ENCODE data around the gene DMRT1. TPM values are rescaled to one million over a fixed set of nuclear protein-coding genes. Genes with fewer than 3 reads are reported as not detected.

DMRT1 gene
- total RNA-seq, 1 experiment from 2014 or later, result not detected

GRCh38 chr9:959914-960313 is 118.4 kb downstream of the DMRT1 start:
- H3K9me3 Mint-ChIP-seq, result no peaks in the 10 kb centered on the region
- H3K27me3 Mint-ChIP-seq (ENCODE audit: low read depth), result peaks cover 32% of the 10 kb centered on the region
- ChIA-PET POLR2A (no interaction called here), CTCF (interaction anchor here (1.2 kb wide), 1 partner anchor 49 kb away, joined by 3 read pairs; no protein-coding TSS in a partner anchor)
- no peak for TF ChIP-seq ZNF219 (CRISPR knock-in tag; IDR thresholded peaks at IDR 0.05; ENCODE audit: borderline replicate concordance)
- DNase-seq (ENCODE audit: low spot score), result no peak
- no peaks in the 10 kb centered on the region for H3K36me3 Mint-ChIP-seq
- no peak overlapping the region for H3K4me3 Mint-ChIP-seq
- no peak for ATAC-seq
- H3K27ac Mint-ChIP-seq, result no peak overlapping the region
- H3K4me1 Mint-ChIP-seq, result 0 out of 2 replicates have a peak, but pooled peaks cover 2% of the 10 kb centered on the region

GRCh38 chr9:962023-962422 is 120.5 kb downstream of the DMRT1 start:
- no peaks in the 10 kb centered on the region for H3K36me3 Mint-ChIP-seq
- H3K27me3 Mint-ChIP-seq (ENCODE audit: low read depth), result peaks cover 52% of the 10 kb centered on the region
- no peak overlapping the region for H3K27ac Mint-ChIP-seq
- ATAC-seq (no peak), DNase-seq (ENCODE audit: low spot score) (no peak)
- H3K4me3 Mint-ChIP-seq, result no peak overlapping the region
- H3K4me1 Mint-ChIP-seq, result peaks cover 13% of the 10 kb centered on the region
- no peak for TF ChIP-seq PRRX2 (CRISPR knock-in tag; IDR thresholded peaks at IDR 0.05)
- no peak for TF ChIP-seq MXD4 (CRISPR knock-in tag; IDR thresholded peaks at IDR 0.05; ENCODE audit: borderline replicate concordance)
- TF ChIP-seq, protein P1, sequence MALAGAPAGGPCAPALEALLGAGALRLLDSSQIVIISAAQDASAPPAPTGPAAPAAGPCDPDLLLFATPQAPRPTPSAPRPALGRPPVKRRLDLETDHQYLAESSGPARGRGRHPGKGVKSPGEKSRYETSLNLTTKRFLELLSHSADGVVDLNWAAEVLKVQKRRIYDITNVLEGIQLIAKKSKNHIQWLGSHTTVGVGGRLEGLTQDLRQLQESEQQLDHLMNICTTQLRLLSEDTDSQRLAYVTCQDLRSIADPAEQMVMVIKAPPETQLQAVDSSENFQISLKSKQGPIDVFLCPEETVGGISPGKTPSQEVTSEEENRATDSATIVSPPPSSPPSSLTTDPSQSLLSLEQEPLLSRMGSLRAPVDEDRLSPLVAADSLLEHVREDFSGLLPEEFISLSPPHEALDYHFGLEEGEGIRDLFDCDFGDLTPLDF (CRISPR knock-in tag; IDR thresholded peaks at IDR 0.05), result no peak
- TF ChIP-seq EMX1 (CRISPR knock-in tag; IDR thresholded peaks at IDR 0.05), result no peak
- CTCF ChIA-PET, result no interaction called here
- POLR2A ChIA-PET, result no interaction called here
- no peaks in the 10 kb centered on the region for H3K9me3 Mint-ChIP-seq

DNA sequence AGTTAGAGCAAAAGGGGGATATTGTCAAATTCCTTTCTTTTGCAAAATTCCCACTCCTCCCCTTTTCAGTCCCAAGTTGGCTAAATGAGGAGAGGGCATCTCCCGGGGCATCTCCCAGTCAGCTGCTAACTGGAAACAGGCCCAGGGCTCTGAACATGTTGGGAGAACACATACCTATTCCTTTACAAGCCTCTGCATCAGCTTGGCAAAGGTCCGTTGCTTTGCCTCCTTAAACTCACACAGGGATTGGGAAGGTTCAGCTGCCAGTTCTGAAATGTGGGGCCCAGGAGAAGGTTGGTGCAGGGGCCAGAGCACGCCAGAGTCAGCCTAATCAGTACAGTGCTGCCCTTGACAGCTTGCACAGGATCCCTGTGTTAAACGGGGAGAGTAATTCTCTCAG is 124.0 kb downstream of the DMRT1 start:
- no peak for ATAC-seq
- ChIA-PET POLR2A (no interaction called here), CTCF (interaction anchor here (1.0 to 3.6 kb wide), 5 partner anchors 16 to 72 kb away, joined by 3 to 17 read pairs (median 4); no protein-coding TSS in a partner anchor)
- TF ChIP-seq RELA (CRISPR knock-in tag; IDR thresholded peaks at IDR 0.05; ENCODE audit: borderline replicate concordance) (no peak), TCF7 (CRISPR knock-in tag; IDR thresholded peaks at IDR 0.05; ENCODE audit: low read depth) (no peak), ZMAT4 (CRISPR knock-in tag; IDR thresholded peaks at IDR 0.05) (no peak), ZBTB43 (CRISPR knock-in tag; IDR thresholded peaks at IDR 0.05) (no peak), RORB (CRISPR knock-in tag; IDR thresholded peaks at IDR 0.05) (no peak), NFE2L1 (CRISPR knock-in tag; IDR thresholded peaks at IDR 0.05) (no peak), ZNF232 (CRISPR knock-in tag; IDR thresholded peaks at IDR 0.05) (no peak), SP1 (CRISPR knock-in tag; conservative IDR thresholded peaks at IDR 0.05) (no peak), FOXJ3 (CRISPR knock-in tag; IDR thresholded peaks at IDR 0.05; ENCODE audit: borderline replicate concordance) (no peak), USF2 (CRISPR knock-in tag; IDR thresholded peaks at IDR 0.05) (no peak), SOX15 (CRISPR knock-in tag; IDR thresholded peaks at IDR 0.05) (no peak), ETV6 (CRISPR knock-in tag; IDR thresholded peaks at IDR 0.05) (no peak), EMX1 (CRISPR knock-in tag; IDR thresholded peaks at IDR 0.05) (no peak), ZNF219 (CRISPR knock-in tag; IDR thresholded peaks at IDR 0.05; ENCODE audit: borderline replicate concordance) (no peak), ATF3 (CRISPR knock-in tag; conservative IDR thresholded peaks at IDR 0.05) (no peak), NFATC4 (CRISPR knock-in tag; IDR thresholded peaks at IDR 0.05) (no peak)
- TF ChIP-seq, protein P2, sequence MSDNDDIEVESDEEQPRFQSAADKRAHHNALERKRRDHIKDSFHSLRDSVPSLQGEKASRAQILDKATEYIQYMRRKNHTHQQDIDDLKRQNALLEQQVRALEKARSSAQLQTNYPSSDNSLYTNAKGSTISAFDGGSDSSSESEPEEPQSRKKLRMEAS (CRISPR knock-in tag; IDR thresholded peaks at IDR 0.05), result no peak
- TF ChIP-seq, protein P3, sequence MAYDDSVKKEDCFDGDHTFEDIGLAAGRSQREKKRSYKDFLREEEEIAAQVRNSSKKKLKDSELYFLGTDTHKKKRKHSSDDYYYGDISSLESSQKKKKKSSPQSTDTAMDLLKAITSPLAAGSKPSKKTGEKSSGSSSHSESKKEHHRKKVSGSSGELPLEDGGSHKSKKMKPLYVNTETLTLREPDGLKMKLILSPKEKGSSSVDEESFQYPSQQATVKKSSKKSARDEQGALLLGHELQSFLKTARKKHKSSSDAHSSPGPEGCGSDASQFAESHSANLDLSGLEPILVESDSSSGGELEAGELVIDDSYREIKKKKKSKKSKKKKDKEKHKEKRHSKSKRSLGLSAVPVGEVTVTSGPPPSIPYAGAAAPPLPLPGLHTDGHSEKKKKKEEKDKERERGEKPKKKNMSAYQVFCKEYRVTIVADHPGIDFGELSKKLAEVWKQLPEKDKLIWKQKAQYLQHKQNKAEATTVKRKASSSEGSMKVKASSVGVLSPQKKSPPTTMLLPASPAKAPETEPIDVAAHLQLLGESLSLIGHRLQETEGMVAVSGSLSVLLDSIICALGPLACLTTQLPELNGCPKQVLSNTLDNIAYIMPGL (CRISPR knock-in tag; IDR thresholded peaks at IDR 0.05), result no peak
- peaks cover 39% of the 10 kb centered on the region for H3K4me1 Mint-ChIP-seq
- peaks cover 86% of the 10 kb centered on the region for H3K27me3 Mint-ChIP-seq (ENCODE audit: low read depth)
- H3K36me3 Mint-ChIP-seq, result no peaks in the 10 kb centered on the region
- no peak for DNase-seq (ENCODE audit: low spot score)
- no peak overlapping the region for H3K27ac Mint-ChIP-seq
- no peaks in the 10 kb centered on the region for H3K9me3 Mint-ChIP-seq
- H3K4me3 Mint-ChIP-seq, result no peak overlapping the region
